HCEC 1CT (cell line): ENCODE data around the gene PPM1F.
"Not testable (repeated sequence)": the region's sequence is repeated elsewhere in the genome, so short reads cannot be mapped to it uniquely, and the experiment has no call there.

Experiments
- DNase-seq: peaks from one replicate; pipeline ENCODE4 v3.0.0-alpha.2; 2017

The PPM1F gene

DNA sequence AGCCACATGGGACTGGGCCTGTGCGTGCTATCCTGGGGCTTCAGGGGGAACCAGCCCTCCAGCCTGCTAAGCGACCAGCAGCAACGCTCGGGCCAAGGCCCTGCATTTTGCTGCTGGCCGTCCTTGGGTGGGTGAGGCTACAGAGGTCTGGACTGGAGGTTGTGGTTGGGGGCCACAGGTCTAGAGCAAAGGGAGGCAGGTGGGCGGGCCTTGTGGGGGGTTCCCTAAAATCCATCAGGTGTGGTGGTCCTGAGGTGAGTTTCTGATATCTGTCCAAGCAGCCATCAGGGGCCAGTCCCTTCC is 34.7 kb downstream of the PPM1F start:
- no peak for DNase-seq

DNA sequence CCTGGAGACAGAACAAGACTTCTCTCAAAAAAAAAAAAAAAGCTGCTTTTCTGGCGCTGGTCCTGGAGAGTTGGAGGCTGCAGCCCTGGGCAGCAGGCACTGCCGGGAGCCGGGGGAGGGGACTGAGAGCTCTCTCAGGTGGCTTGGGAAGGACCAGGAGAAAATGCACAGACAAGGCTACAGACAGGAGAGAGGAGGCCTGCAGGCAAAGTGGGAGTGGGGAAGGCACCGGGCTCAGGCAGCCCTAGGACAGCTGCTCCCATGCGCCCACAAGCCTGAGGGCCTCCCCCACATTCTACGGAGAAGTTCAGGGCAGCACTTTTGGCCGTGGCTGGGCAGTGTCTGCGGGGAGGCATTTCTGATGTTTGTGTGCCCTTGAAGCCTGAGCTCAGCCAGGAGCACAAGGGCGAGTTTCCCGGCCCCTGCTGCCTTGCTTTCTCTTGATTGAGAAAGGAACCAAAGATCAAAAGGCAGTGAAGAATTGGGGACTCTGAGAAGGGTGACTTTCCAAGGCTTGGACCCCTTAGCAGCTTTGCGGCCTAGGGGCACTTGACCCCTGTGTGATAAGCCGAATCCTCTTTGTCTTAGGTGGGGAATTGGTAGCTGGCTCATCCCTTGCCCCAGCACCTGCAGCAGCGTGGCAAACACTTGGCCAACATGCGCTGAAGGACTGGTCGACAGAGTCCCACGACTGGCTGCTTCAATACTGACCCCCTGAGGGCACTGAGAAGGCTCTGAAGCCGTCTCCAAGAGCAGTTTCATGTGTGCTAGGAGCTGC is 35.3 kb downstream of the PPM1F start:
- DNase-seq, result no peak

DNA sequence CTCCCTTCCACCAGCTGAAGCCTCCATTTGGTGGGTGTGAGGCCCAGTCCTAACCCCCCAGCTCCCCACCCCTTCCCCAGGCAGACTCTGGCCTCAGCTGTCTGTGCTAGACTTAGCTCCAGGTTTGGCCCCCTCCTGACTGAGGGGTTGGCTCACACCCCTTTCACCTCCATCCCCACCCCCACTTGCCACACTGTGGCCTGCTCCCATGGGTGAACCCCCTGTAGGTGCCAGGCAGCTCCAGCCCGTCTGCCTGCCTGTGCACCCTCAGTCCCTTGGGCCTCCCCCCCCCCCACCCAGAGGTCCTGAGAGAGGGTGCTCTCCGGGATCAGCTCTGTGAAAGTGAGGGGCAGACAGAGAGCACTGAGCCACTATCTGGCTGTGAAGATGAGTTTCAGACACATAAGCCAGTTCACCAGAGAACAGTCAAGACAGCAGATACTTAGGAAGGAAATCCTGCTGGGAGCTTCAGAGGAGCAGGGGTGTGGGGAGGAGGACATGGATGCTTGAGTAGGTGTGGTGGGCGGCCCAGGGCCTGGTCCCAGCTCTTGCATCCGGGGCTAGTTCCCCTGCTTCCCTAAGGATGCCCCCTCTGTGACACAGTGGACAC is 36.2 kb downstream of the PPM1F start:
- no peak for DNase-seq

DNA sequence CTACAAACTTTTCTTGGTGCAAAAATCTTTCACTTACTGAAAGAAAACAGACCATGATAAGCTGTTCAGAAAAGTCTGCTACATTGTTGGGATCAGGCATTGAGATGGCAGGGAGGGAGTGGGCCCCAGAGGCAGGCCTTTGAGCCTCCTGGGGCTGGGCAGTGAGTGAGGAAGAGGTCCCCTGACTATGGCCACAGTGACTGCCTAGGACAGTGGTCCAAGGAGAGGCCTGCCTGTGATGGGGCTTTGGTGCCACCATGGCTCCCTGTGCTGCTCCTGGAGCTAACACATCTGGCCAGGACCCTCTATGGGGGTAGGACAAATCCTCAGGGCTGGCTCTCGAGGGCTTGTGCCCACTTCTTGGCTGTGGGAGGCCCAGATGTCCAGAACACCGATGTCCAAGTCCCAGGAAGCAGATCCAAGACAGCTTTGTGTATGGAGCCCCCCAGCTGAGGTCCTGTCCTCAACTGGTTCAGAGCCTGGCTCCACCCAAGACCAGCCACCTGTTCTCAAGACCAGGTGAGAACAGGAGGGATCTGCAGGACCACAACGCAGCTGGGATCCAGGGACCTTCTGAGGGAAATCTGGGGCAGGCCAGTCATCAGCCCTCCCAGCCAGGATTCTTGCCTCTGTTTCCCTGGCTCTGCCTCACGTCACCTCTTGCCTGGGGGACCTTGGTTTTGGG is 36.9 kb downstream of the PPM1F start:
- DNase-seq, result no peak

DNA sequence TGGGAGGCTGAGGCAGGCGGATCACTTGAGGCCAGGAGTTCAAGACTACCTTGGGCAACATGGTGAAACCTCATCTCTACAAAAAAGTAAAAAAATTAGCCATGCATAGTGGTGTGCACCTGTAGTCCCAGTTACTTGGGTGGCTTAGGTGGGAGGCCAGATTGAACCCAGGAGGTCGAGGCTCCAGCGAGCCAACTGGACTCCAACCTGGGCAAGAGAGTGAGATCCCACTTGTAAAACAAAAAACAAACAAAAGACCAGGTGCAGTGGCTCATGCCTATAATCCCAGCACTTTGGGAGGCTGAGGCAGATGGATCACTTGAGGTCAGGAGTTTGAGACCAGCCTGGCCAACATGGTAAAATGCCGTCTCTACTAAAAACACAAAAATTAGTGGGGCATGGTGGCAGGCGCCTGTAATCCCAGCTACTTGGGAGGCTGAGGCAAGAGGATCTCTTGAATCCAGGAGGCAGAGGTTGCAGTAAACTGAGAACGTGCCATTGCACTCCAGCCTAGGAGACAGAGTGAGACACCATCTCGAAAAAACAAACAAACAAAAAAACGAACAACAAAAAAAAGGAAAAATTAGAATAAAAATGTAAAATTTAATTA is 38.5 kb downstream of the PPM1F start:
- DNase-seq, result not testable (repeated sequence)

DNA sequence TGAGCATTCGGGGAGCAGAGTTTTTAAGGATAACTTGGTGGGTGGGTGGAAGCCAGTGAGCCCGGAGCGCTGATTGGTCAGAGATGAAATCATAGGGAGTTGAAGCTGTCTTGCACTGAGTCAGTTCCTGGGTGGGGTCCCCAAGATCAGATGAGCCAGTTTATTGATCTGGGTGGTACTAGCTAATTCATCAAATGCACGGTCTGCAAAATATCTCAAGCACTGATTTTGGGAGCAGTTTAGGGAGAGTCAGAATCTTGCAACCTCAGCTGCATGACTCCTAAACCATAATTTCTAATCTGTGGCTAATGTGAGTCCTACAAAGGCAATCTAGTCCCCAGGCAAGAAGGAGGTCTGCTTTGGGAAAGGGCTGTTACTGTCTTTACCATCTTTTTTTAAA is 42.3 kb downstream of the PPM1F start:
- not testable (repeated sequence) for DNase-seq

DNA sequence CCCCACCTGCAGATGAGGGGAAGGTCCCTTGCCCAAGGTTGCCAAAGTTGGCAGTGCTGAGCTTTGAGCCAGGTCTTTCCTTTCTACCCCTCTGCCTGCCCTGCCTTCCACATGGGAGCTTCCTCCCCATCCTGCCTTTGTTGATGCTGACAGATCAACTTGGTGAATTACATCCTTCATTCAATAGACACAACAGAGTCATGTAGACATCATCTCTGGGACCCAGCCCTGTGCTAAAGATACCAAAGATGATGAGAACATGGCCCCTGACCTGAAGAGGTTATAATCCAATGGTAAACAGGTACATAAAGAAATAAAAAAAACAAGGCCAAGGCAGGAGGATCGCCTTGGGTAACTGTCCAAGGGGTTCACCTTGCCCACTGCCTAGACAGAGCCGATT is 42.8 kb downstream of the PPM1F start:
- no peak for DNase-seq

DNA sequence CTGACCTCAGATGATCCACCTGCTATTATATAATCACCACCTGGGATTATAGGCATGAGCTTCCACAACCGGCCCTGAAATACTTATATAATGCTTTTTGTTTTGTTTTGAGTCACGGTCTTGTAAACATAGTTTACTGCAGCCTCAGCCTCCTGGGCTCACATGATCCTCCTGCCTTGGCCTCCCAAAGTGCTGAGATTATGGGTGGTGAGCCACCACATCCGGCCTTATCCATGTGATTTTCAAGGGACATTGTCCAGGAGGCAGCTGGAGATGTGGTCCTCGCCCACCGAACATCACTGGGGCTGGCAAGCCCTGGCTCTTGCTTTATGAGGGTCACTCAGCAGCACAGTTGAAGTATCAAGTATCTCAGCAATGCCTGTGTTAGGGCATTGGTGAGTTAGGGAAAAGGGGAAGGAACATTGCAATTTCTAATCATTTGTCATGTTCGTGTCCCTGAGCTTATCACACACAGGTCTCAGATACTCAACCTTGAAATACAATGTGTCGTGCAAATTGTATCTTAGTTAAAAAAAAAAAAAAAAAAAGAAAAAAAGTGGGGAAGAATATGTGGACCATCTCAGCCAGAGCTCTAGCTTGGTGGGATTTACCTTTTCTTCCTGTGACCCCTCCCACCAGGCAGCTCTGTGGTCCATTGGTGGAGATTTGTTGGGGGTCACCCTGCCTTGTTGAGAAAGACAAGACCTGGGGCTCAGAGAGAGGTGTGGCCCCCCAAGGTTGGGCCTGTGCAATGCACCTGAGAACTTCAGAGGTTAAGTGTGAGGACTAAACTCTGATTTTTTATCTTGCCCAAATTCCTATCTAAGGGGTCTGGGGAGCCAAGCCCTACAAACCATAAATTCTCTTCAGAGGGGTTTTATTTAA is 44.8 kb downstream of the PPM1F start:
- no peak for DNase-seq

DNA sequence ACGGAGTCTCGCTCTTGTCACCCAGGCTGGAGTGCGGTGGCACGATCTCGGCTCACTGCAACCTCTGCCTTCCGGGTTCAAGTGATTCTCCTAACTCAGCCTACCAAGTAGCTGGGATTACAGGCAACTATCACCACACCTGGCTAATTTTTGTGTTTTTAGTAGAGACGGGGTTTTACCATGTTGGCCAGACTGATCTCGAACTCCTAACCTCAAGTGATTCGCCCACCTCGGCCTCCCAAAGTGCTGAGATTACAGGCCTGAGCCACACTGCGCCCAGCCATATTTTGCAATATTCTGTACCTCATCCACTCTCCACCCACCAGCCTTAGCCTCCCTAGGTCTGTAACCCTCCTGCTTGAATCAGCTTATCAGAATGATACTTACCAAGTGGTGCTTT is 47.4 kb downstream of the PPM1F start:
- DNase-seq, result not testable (repeated sequence)

DNA sequence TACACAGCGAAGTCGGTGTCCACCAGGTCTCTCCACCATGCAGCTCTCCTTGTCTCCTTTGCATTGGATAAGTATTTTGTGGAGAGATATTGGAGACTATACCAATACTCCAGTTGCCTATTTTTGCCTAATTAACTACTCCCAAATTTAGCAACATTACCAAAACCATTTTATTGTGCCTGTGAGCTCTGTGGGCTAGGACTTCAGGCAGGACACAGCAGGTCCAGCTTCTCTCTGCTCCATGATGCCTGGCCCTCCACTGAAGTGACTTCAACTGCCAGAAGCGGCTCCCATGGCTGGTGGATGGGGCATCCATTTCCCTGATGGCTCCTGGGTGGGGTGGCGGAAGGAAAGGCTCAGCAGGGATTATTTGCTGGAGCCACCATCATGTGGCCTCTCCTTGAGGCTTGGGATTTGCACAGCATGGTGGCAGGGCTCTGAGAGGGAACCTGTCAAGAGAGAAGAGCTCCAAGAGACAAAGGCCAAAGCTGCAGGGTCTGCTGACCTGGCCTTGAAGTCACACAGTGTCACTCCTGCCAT is 48.3 kb downstream of the PPM1F start:
- no peak for DNase-seq

DNA sequence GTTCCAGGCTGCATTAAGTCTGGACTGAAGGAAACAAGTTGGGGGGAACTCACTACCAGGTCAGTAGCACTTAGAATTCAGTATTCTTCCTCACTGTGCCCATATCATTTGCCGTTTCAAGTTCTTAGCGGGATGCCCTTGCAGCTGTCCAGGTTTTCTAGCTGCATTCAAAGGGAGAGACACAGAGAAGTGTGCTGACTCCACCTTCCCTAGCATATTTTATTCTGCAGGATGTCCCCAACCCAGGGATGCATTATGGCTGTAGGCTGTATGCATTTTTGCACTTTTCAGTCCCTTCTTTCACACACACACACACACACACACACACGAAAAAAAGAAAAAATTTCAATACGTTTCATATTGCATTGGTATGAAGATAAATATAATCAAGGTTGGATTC is 49.4 kb downstream of the PPM1F start:
- DNase-seq, result no peak

DNA sequence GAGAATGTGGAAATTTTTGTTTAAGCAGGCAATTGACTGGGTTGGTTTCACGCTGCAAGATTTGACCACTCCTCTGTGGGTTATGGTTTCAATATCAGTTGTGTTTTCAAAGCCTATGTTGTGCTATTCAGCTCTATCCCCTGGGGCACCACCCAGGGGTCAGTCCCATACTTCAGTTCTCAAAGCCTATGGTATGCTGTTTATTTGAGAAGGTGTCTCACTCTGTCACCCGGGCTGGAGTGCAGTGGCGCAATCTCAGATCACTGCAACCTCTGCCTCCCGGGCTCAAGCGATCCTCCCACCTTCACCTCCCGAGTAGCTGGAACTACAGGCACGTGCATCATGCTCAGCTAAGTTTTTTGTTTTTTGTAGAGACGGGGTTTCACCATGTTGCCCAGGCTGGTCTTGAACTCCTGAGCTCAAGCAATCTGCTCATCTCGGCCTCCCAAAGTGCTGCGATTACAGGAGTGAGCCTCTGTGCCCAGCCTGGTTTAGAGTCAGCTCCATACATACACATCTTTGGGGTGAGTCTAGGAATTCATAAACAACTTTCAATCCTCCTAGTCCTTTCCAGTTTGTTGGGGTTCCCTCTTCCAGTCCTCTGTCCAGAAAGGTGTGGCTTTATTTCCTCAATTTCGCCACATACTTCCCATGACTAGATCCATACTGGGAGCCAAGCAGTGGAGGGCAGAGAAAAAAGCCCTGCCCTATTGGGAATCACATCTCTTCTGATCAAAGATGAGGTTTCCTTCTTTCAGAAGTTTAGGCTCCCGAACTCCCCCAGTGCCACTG is 50.2 kb downstream of the PPM1F start:
- DNase-seq, result no peak

DNA sequence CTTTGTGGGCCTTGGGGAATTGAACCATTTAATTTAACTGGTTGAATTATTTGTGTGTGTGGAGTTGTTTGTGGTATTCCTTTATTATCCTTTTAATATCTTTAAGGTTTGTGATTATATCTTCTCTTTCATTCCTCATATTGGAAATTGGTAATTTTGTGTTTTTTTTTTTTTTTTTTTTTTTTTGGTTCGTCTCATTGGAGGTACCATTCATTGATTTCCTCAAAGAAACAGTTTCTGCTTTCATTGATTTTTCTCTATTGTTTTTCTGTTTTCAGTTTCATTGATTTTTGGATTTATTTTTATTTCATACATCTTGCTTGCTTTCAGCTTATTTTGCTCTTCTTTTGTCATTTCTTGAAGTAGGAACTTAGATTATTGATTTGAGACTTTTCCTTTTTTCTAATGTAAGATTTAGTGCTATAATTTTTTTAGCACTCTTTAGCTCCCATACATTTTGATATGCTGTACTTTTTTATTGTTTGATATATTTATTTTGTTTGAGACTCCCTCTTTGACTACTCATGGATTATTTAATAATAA is 54.2 kb downstream of the PPM1F start:
- no peak for DNase-seq

DNA sequence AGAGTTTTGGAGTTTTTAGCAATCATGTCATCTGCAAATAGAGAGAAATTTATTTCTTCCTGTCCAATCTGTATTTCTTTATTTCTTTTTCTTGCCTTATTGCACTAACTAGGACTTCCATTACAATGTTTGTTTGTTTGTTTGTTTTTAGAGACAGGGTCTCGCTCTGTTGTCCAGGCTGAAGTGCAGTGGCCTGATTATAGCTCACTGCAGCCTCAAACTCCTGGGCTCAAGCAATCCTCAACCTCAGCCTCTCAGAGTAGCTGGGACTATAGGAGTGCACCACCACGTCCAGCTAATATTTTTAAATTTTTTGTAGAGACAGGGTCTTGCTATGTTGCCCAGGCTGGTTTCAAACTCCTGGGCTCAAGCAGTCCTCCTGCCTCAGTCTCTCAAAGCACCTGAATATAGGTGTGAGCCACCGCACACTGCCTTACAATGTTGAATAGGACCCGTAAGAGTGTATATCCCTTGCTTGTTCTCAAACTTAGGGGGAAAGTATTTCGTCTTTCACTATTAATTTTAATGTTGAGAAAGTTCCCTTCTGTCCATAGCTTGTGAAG is 55.6 kb downstream of the PPM1F start:
- DNase-seq, result no peak

DNA sequence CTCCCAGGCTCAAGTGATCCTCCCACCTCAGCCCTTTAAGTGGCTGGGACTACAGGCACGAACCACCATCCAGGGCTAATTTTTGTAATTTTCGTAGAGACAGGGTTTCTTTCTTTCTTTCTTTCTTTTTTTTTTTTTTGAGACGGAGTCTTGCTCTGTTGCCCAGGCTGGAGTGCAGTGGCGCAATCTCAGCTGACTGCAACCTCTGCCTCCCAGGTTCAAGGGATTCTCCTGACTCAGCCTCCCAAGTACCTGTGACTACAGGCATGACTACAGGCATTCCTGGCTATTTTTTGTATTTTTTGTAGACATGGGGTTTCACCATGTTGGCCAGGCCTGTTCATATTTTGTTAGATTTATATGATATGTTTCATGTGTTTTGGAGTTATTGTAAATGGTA is 56.4 kb downstream of the PPM1F start:
- not testable (repeated sequence) for DNase-seq

DNA sequence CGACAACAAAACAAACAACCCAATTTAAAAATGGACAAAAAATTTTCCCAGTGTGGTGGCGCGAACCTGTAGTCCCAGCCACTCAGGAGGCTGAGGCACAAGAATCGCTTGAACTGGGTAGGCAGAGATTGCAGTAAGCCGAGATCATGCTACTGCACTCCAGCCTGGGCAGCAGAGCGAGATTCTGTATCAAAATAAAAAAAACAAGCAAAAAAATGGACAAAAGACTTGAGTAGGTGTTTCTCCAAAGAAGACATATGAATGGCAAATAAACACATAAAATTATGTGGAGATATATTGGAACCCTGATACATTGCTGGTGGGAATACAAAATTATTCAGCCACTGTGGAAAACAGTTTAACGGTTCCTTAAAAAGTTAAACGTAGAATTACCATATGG is 57.8 kb downstream of the PPM1F start:
- DNase-seq, result no peak

DNA sequence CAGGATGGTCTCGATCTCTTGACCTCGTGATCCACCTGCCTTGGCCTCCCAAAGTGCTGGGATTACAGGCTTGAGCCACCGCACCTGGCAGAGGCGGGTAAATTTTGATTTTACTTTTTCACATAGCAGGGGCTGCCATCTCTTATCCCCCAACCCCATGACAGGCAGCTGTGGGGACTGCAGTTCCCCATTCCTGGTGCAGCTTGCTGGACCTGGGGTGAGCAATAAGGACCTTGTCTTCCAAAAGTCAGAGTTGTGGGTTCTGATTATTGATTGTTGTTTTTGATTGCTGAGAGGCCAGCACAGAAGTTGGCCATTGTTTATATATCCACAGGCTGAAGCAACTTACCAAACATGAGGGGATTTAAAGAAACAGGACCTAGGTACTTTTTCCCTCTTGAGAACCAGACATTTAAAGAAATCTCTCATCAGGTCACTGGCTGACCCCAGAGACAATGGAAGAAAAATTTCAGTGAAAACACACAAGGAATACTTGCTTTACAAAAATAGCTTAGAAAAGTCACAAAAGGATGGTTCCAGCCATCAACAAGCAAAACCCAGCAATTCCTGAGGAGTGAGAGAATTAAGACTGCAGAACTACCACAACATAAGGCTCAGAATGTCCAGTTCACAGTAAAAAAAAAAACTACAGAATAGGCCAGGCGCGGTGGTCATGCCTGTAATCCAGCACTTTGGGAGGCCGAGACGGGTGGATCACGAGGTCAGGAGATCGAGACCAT is 63.2 kb downstream of the PPM1F start:
- DNase-seq, result no peak

DNA sequence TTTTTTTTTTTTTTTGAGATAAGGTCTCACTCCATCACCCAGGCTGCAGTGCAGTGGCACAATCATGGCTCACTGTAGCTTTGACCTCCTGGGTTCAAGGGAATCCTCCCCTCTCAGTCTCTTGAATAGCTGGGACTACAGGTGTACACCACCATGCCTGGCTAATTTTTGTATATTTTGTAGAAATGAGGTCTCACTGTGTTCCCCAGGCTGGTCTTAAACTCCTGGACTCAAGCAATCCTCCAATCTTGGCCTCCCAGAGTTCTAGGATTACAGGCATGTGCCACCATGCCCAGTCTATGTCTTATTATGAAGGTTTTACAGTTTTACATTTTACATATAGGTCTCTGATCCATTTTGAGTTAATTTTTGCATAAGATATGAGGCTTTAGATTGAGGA is 64.8 kb downstream of the PPM1F start:
- DNase-seq, result no peak

DNA sequence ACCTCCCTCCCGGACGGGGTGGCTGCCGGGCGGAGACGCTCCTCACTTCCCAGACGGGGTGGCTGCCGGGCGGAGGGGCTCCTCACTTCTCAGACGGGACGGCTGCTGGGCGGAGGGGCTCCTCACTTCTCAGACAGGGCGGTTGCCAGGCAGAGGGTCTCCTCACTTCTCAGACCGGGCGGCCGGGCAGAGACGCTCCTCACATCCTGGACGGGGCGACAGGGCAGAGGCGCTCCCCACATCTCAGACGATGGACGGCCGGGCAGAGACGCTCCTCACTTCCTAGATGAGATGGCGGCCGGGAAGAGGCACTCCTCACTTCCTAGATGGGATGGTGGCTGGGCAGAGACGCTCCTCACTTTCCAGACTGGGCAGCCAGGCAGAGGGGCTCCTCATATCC is 68.7 kb downstream of the PPM1F start:
- not testable (repeated sequence) for DNase-seq

DNA sequence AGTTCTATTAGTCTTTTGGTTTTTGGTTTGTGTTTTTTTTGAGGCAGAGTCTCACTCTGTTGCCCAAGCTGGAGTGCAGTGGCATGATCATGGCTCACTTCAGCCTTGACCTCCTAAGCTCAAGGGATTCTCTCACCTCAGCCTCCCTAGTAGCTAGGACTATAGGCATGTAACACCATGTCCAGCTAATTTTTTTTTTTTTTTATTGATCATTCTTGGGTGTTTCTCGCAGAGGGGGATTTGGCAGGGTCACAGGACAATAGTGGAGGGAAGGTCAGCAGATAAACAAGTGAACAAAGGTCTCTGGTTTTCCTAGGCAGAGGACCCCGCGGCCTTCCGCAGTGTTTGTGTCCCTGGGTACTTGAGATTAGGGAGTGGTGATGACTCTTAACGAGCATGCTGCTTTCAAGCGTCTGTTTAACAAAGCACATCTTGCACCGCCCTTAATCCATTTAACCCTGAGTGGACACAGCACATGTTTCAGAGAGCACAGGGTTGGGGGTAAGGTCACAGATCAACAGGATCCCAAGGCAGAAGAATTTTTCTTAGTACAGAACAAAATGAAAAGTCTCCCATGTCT is 69.8 kb downstream of the PPM1F start:
- DNase-seq, result not testable (repeated sequence)
